ENCODE data around the gene APPL2. TPM values are rescaled to one million over a fixed set of nuclear protein-coding genes. Genes with fewer than 3 reads are reported as not detected.

Gene APPL2
- total RNA-seq, 1 donor from 2014 or later = 17.7 TPM

- no peak overlapping the region for H3K9ac ChIP-seq (ENCODE audit: low read length)
- Mint-ChIP-seq H3K9me3 (ENCODE audit: unreplicated experiment) (peaks cover 2% of the 10 kb centered on the region), H3K4me3 (ENCODE audit: unreplicated experiment) (no peak overlapping the region), H3K36me3 (ENCODE audit: low read depth, unreplicated experiment) (peaks cover 29% of the 10 kb centered on the region), H3K27ac (ENCODE audit: unreplicated experiment) (peak overlapping the region; percentile 67), H3K4me1 (ENCODE audit: low read depth, unreplicated experiment) (peaks cover 28% of the 10 kb centered on the region), H3K27me3 (ENCODE audit: low read depth, unreplicated experiment) (no peaks in the 10 kb centered on the region)
- H4K20me1 ChIP-seq (ENCODE audit: insufficient read depth, low read length) = no peaks in the 10 kb centered on the region
- H3K4me1 ChIP-seq (ENCODE audit: insufficient read depth, low read length) = peaks cover 20% of the 10 kb centered on the region
- peak; percentile 84 for DNase-seq (ENCODE audit: low read depth)
- no peak overlapping the region for H3K4me3 ChIP-seq (ENCODE audit: insufficient read depth, low read depth, low read length)
- peak; percentile 78 for FAIRE-seq
- peak overlapping the region; percentile 36 for H3K27ac ChIP-seq (ENCODE audit: low read depth, low read length)
- no peaks in the 10 kb centered on the region for H3K9me3 ChIP-seq (ENCODE audit: insufficient read depth, low read depth, low read length)
- no peak overlapping the region for H2AFZ ChIP-seq (ENCODE audit: low read depth, low read length)
- no peaks in the 10 kb centered on the region for H3K79me2 ChIP-seq (ENCODE audit: insufficient read depth, low read length)
- no peak for TF ChIP-seq CTCF (IDR thresholded peaks at IDR 0.05; ENCODE audit: insufficient read depth, low read depth, low read length)
- TF ChIP-seq EZH2 (IDR thresholded peaks at IDR 0.05; ENCODE audit: insufficient read depth, low read length) = no peak
- peak overlapping the region; percentile 4 for H3K4me2 ChIP-seq (ENCODE audit: low read length)
- H3K36me3 ChIP-seq (ENCODE audit: insufficient read depth, low read length) = peaks cover 31% of the 10 kb centered on the region
- H3K27me3 ChIP-seq (ENCODE audit: insufficient read depth, low read length) = no peaks in the 10 kb centered on the region
Observed at GRCh38 chr12:105212438-105212837, 23.5 kb downstream of the APPL2 start.

- H3K27me3 ChIP-seq (ENCODE audit: insufficient read depth, low read length) = no peaks in the 10 kb centered on the region
- H3K9ac ChIP-seq (ENCODE audit: low read length) = no peak overlapping the region
- Mint-ChIP-seq H3K9me3 (ENCODE audit: unreplicated experiment) (peaks cover 2% of the 10 kb centered on the region), H3K4me1 (ENCODE audit: low read depth, unreplicated experiment) (peaks cover 17% of the 10 kb centered on the region), H3K27ac (ENCODE audit: unreplicated experiment) (no peak overlapping the region), H3K4me3 (ENCODE audit: unreplicated experiment) (no peak overlapping the region), H3K36me3 (ENCODE audit: low read depth, unreplicated experiment) (peaks cover 28% of the 10 kb centered on the region), H3K27me3 (ENCODE audit: low read depth, unreplicated experiment) (no peaks in the 10 kb centered on the region)
- H3K9me3 ChIP-seq (ENCODE audit: insufficient read depth, low read depth, low read length) = no peaks in the 10 kb centered on the region
- H2AFZ ChIP-seq (ENCODE audit: low read depth, low read length) = no peak overlapping the region
- H3K79me2 ChIP-seq (ENCODE audit: insufficient read depth, low read length) = no peaks in the 10 kb centered on the region
- no peaks in the 10 kb centered on the region for H4K20me1 ChIP-seq (ENCODE audit: insufficient read depth, low read length)
- TF ChIP-seq EZH2 (IDR thresholded peaks at IDR 0.05; ENCODE audit: insufficient read depth, low read length) = no peak
- H3K4me2 ChIP-seq (ENCODE audit: low read length) = no peak overlapping the region
- no peak for DNase-seq (ENCODE audit: low read depth)
- no peak overlapping the region for H3K27ac ChIP-seq (ENCODE audit: low read depth, low read length)
- no peak for FAIRE-seq
- H3K36me3 ChIP-seq (ENCODE audit: insufficient read depth, low read length) = peaks cover 33% of the 10 kb centered on the region
- no peak overlapping the region for H3K4me3 ChIP-seq (ENCODE audit: insufficient read depth, low read depth, low read length)
- peaks cover 25% of the 10 kb centered on the region for H3K4me1 ChIP-seq (ENCODE audit: insufficient read depth, low read length)
Observed at GRCh38 chr12:105209091-105209490, 26.9 kb downstream of the APPL2 start.

GRCh38 chr12:105206686-105207374 is 29.1 kb downstream of the APPL2 start:
- H3K79me2 ChIP-seq (ENCODE audit: insufficient read depth, low read length) = no peaks in the 10 kb centered on the region
- H3K27me3 Mint-ChIP-seq (ENCODE audit: low read depth, unreplicated experiment) = no peaks in the 10 kb centered on the region
- peaks cover 4% of the 10 kb centered on the region for H3K4me1 Mint-ChIP-seq (ENCODE audit: low read depth, unreplicated experiment)
- H4K20me1 ChIP-seq (ENCODE audit: insufficient read depth, low read length) = no peaks in the 10 kb centered on the region
- peaks cover 43% of the 10 kb centered on the region for H3K36me3 ChIP-seq (ENCODE audit: insufficient read depth, low read length)
- no peak for DNase-seq (ENCODE audit: low read depth)
- no peaks in the 10 kb centered on the region for H3K27me3 ChIP-seq (ENCODE audit: insufficient read depth, low read length)
- no peak overlapping the region for H2AFZ ChIP-seq (ENCODE audit: low read depth, low read length)
- no peak overlapping the region for H3K4me3 Mint-ChIP-seq (ENCODE audit: unreplicated experiment)
- TF ChIP-seq EZH2 (IDR thresholded peaks at IDR 0.05; ENCODE audit: insufficient read depth, low read length) = no peak
- TF ChIP-seq CTCF (IDR thresholded peaks at IDR 0.05; ENCODE audit: insufficient read depth, low read depth, low read length) = no peak
- no peaks in the 10 kb centered on the region for H3K9me3 ChIP-seq (ENCODE audit: insufficient read depth, low read depth, low read length)
- H3K9ac ChIP-seq (ENCODE audit: low read length) = no peak overlapping the region
- peaks cover 26% of the 10 kb centered on the region for H3K36me3 Mint-ChIP-seq (ENCODE audit: low read depth, unreplicated experiment)
- peaks cover 2% of the 10 kb centered on the region for H3K9me3 Mint-ChIP-seq (ENCODE audit: unreplicated experiment)
- peaks cover 14% of the 10 kb centered on the region for H3K4me1 ChIP-seq (ENCODE audit: insufficient read depth, low read length)
- H3K4me3 ChIP-seq (ENCODE audit: insufficient read depth, low read depth, low read length) = no peak overlapping the region
- FAIRE-seq = no peak
- no peak overlapping the region for H3K4me2 ChIP-seq (ENCODE audit: low read length)
- H3K27ac Mint-ChIP-seq (ENCODE audit: unreplicated experiment) = no peak overlapping the region
- H3K27ac ChIP-seq (ENCODE audit: low read depth, low read length) = no peak overlapping the region
